Measurements from ENCODE around the gene NPTX1. TPM values are rescaled to one million over a fixed set of nuclear protein-coding genes. Genes with fewer than 3 reads are reported as not detected.
A peak's percentile ranks its signal among the peaks of the same experiment; 100 is the strongest.

The NPTX1 gene
- total and polyA plus RNA-seq, 9 of the 15 experiments (the other 6 are each of a cell fraction or from before 2014, with no cell fraction given): 0.04 TPM; not detected in 8

DNA sequence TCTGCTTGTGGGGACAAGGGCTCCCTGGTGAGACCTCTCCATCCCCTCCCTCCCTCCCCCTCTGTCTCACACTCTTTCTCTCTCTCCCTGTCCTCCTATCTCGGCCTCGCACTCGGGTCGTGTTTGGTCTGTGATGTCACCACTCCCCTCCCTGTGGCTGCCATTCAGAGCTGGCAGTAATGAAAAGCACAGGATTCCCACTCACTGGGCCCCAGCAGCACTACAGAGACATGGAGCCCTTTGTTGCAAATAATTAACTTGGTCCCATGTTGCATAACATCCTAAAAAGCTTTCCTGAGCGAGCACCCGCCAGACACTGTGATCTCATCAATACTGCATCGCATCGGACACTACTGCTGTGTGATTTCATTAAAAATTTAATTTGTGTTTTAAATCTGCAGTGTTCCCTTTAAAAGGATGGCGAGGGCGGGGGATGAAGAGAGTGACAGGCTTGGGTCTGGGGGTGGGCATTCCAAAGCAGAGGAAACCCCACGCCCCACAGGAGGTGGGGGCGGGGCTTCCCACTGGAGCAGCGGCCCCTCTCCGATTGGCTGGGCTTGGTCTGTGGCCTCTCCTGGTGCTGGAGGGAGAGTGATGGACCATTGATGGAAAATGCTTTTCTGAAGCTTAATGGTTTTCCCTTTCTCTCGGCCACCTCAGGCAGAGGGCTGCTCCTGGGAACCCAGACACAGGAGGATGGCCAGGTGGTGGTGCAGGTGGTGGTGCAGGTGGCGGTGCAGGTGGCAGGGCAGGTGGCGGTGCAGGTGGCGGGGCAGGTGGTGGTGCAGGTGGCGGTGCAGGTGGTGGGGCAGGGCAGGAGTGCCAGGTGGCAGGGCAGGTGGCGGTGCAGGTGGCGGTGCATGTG, 15.3 kb upstream of the NPTX1 start:
- POLR2A ChIA-PET: interaction anchor here (0.6 to 0.8 kb wide), 2 partner anchors 55 to 736 kb away, joined by 3 read pairs; no protein-coding TSS in a partner anchor
- 4% methylated on average over 16 of the region's 21 CpGs for WGBS (ENCODE audit: insufficient coverage, low coverage, missing lambda C conversion rate)
- H3K9me3 ChIP-seq (replicated peaks; ENCODE audit: control insufficient read depth, insufficient read depth, low read depth, low read length): no peaks in the 10 kb centered on the region
- no peaks in the 10 kb centered on the region for H4K20me1 ChIP-seq (replicated peaks; ENCODE audit: control insufficient read depth, insufficient read depth, low read length)
- H3K9ac ChIP-seq (ENCODE audit: insufficient read depth in 1 of 2, low read depth in 2 of 2, low read length in 2 of 2): no peak overlapping the region
- no peak for FAIRE-seq
- CTCF ChIA-PET (ENCODE audit: low intra/inter-chr PET ratio): no interaction called here
- H3K27me3 ChIP-seq (ENCODE audit: control insufficient read depth in 2 of 2, insufficient read depth in 2 of 2, low read length in 2 of 2): peaks cover 9 to 59% of the 10 kb centered on the region in 2 experiments; a peak in 4 of 5 replicates
- H3K4me3 ChIP-seq: no peak overlapping the region
- H3K27ac ChIP-seq (ENCODE audit: extremely low read depth, low read depth, low read length): no peak overlapping the region
- no peak overlapping the region for H2AFZ ChIP-seq (ENCODE audit: low read depth, low read length)
- H3K36me3 ChIP-seq (ENCODE audit: control insufficient read depth, insufficient read depth, low read length): no peaks in the 10 kb centered on the region
- peaks cover 0 to 7% of the 10 kb centered on the region in 2 experiments; a peak in 2 of 5 replicates for H3K4me1 ChIP-seq (replicated peaks in 1 of 2; ENCODE audit: control insufficient read depth in 2 of 2, insufficient read depth in 2 of 2, low read length in 2 of 2)
- in situ Hi-C loops (cut with MboI): no loop called here
- no TSS peak for BruUV-seq (replicated peaks)
- no peaks in the 10 kb centered on the region for H3K79me2 ChIP-seq (ENCODE audit: control insufficient read depth, insufficient read depth, low read length)
- peak; percentile 42; the same call in 1 of the 3 replicates for ATAC-seq
- no peak for DNase-seq (ENCODE audit: extremely low read depth in 1 of 4, low spot score in 3 of 4)
- H3K9me1 ChIP-seq (ENCODE audit: control insufficient read depth, insufficient read depth, low read length): no peaks in the 10 kb centered on the region
- intact Hi-C loops (cut with micrococcal nuclease): no loop called here
- no peak overlapping the region for H3K4me2 ChIP-seq (ENCODE audit: insufficient read depth, low read length)
- no peak for TF ChIP-seq TARDBP (IDR thresholded peaks at IDR 0.05)
- TF ChIP-seq CHD2 (IDR thresholded peaks at IDR 0.05; ENCODE audit: low read depth, low read length): no peak
- no peak for TF ChIP-seq NR0B1 (IDR thresholded peaks at IDR 0.05; ENCODE audit: partially characterized antibody)
- TF ChIP-seq MYC (IDR thresholded peaks at IDR 0.05; ENCODE audit: low read depth, low read length): no peak
- no peak for TF ChIP-seq MYC (CRISPR knock-in tag; IDR thresholded peaks at IDR 0.05; ENCODE audit: borderline replicate concordance, low read depth)
- TF ChIP-seq ZNF431 (CRISPR knock-in tag; IDR thresholded peaks at IDR 0.05): no peak
- TF ChIP-seq, protein P1, sequence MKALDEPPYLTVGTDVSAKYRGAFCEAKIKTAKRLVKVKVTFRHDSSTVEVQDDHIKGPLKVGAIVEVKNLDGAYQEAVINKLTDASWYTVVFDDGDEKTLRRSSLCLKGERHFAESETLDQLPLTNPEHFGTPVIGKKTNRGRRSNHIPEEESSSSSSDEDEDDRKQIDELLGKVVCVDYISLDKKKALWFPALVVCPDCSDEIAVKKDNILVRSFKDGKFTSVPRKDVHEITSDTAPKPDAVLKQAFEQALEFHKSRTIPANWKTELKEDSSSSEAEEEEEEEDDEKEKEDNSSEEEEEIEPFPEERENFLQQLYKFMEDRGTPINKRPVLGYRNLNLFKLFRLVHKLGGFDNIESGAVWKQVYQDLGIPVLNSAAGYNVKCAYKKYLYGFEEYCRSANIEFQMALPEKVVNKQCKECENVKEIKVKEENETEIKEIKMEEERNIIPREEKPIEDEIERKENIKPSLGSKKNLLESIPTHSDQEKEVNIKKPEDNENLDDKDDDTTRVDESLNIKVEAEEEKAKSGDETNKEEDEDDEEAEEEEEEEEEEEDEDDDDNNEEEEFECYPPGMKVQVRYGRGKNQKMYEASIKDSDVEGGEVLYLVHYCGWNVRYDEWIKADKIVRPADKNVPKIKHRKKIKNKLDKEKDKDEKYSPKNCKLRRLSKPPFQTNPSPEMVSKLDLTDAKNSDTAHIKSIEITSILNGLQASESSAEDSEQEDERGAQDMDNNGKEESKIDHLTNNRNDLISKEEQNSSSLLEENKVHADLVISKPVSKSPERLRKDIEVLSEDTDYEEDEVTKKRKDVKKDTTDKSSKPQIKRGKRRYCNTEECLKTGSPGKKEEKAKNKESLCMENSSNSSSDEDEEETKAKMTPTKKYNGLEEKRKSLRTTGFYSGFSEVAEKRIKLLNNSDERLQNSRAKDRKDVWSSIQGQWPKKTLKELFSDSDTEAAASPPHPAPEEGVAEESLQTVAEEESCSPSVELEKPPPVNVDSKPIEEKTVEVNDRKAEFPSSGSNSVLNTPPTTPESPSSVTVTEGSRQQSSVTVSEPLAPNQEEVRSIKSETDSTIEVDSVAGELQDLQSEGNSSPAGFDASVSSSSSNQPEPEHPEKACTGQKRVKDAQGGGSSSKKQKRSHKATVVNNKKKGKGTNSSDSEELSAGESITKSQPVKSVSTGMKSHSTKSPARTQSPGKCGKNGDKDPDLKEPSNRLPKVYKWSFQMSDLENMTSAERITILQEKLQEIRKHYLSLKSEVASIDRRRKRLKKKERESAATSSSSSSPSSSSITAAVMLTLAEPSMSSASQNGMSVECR (CRISPR knock-in tag; IDR thresholded peaks at IDR 0.05): no peak
- TF ChIP-seq SMAD1 (IDR thresholded peaks at IDR 0.05; ENCODE audit: low read depth, low read length, partially characterized antibody): no peak
- TF ChIP-seq SMAD3 (CRISPR knock-in tag; conservative IDR thresholded peaks at IDR 0.05): no peak
- TF ChIP-seq POLR2B (IDR thresholded peaks at IDR 0.05; ENCODE audit: low read depth, partially characterized antibody): no peak
- no peak for TF ChIP-seq RNF2 (IDR thresholded peaks at IDR 0.05)
- no peak for TF ChIP-seq MEF2D (tag; conservative IDR thresholded peaks at IDR 0.05; ENCODE audit: low read depth)
- TF ChIP-seq NCOA2 (IDR thresholded peaks at IDR 0.05; ENCODE audit: partially characterized antibody in 2 of 2): no peak
- TF ChIP-seq KHSRP (IDR thresholded peaks at IDR 0.05): no peak
- no peak for TF ChIP-seq KLF6 (CRISPR knock-in tag; IDR thresholded peaks at IDR 0.05; ENCODE audit: borderline replicate concordance)
- TF ChIP-seq ZNF785 (CRISPR knock-in tag; IDR thresholded peaks at IDR 0.05): no peak
- no peak for TF ChIP-seq POLR2H (tag; IDR thresholded peaks at IDR 0.05; ENCODE audit: low read depth)
- no peak for TF ChIP-seq IFI16 (CRISPR knock-in tag; IDR thresholded peaks at IDR 0.05)
